Activated CD8-positive, alpha-beta T cell treated with anti-CD3 and anti-CD28 coated beads, Interleukin-2, amount 10 ng/mL, durations not matched to agents 7 days and 5 days (primary cell): ENCODE measurements around the gene TMEM52. TPM values are rescaled to one million over a fixed set of nuclear protein-coding genes. Genes with fewer than 3 reads are reported as not detected.
A peak's percentile ranks its signal among the peaks of the same experiment; 100 is the strongest.
"Not testable (repeated sequence)": the region's sequence is repeated elsewhere in the genome, so short reads cannot be mapped to it uniquely, and the experiment has no call there.

Experiments
- ATAC-seq: fragments of 150-1000 bp; cut with Tn5 transposase; one replicate; pipeline ENCODE4 v1.10.0; 2021; ENCODE audit warnings: moderate library complexity
- CTCF ChIA-PET: fragments of 350-600 bp; sonication (Branson Sonifier 250); formaldehyde crosslinking; loops from one replicate; lab custom pipeline; 2021; ENCODE audit warnings: antibody characterized with exemption; lab: Charles Lee
- POLR2A ChIA-PET: fragments of 350-600 bp; sonication (Branson Sonifier 250); formaldehyde crosslinking; loops from one replicate; lab custom pipeline; 2021; ENCODE audit warnings: antibody characterized with exemption; lab: Charles Lee
- DNase-seq: peaks from one replicate; pipeline ENCODE4 v3.0.0-alpha.2; 2020
- H3K27ac Mint-ChIP-seq: one replicate; pipeline ENCODE4 v1.8.0; 2021; ENCODE audit warnings: mild to moderate bottlenecking, mixed read lengths
- H3K27me3 Mint-ChIP-seq: one replicate; pipeline ENCODE4 v1.8.0; 2021; ENCODE audit warnings: low read depth, mixed read lengths
- H3K36me3 Mint-ChIP-seq: one replicate; pipeline ENCODE4 v1.8.0; 2021; ENCODE audit warnings: low read depth, mixed read lengths
- H3K4me1 Mint-ChIP-seq: one replicate; pipeline ENCODE4 v1.8.0; 2021; ENCODE audit warnings: low read depth, mixed read lengths
- H3K4me3 Mint-ChIP-seq: one replicate; pipeline ENCODE4 v1.8.0; 2021; ENCODE audit warnings: mild to moderate bottlenecking, mixed read lengths
- H3K9me3 Mint-ChIP-seq: one replicate; pipeline ENCODE4 v1.8.0; 2022; ENCODE audit warnings: mixed read lengths; ENCODE audit not compliant: insufficient read depth
- total RNA-seq, 2 experiments: library from RNA; stranded (reverse); gene quantifications; one replicate each; pipeline ENCODE4 v1.2.3, GENCODE V29; 2021

TMEM52 gene
- total RNA-seq, 2 experiments from 2014 or later = 0.70 TPM; not detected in 1

DNA sequence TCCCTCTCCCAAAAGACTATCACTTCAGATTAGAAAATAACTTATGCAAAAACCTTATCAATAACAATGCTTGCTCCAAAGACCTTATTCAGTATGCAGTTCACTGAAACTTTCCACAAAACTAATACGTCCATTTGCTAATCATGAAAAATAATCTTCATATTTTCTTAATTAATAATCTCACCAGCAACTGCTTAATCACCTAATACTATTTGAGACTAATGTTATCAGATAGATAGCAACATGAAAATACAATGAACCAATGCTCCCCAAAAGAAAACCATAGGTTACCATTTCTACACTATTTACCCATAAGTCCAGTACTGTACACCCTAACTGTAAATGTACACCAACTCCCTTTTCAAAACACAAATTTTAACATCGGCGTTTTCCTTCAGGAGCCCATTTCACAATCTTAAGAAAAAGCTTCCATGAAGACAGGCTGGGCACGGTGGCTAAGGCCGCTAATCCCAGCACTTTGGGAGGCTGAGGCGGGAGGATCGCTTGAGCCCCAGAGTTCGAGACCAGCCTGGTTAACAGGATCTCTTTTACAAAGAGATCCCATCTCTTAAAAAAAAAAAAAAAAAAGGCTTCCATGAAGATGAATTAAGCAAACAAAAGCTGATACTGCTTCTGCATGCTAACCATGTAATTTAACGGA lies 29.9 kb downstream of the TMEM52 start:
- POLR2A ChIA-PET = interaction anchor here (0.8 to 2.2 kb wide), 2 partner anchors 20 to 24 kb away, joined by 3 to 7 read pairs; no protein-coding TSS in a partner anchor
- H3K36me3 Mint-ChIP-seq = peaks cover 24% of the 10 kb centered on the region
- ATAC-seq (no peak), DNase-seq (peak; percentile 19)
- no peaks in the 10 kb centered on the region for H3K9me3 Mint-ChIP-seq
- no peaks in the 10 kb centered on the region for H3K27me3 Mint-ChIP-seq
- peak overlapping the region; percentile 85 for H3K4me3 Mint-ChIP-seq
- CTCF ChIA-PET = interaction anchor here (0.7 to 3.3 kb wide), 3 partner anchors 12 to 20 kb away, joined by 3 to 17 read pairs (median 4); no protein-coding TSS in a partner anchor
- H3K4me1 Mint-ChIP-seq = peaks cover 43% of the 10 kb centered on the region
- peak overlapping the region; percentile 87 for H3K27ac Mint-ChIP-seq

DNA sequence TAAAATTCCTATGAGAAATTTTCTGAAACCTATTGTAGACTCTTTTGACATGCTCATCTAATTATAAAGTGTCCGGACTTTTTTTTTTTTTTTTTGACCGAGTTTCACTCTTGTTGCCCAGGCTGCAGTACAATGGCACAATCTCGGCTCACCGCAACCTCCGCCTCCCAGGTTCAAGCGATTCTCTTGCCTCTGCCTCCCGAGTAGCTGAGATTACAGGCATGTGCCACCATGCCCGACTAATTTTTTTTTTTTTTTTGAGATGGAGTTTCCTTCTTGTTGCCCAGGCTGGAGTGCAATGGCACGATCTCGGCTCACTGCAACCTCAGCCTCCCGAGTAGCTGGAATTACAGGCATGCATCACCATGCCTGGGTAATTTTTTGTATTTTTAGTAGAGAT lies 35.2 kb downstream of the TMEM52 start:
- Mint-ChIP-seq H3K4me1 (peaks cover 56% of the 10 kb centered on the region), H3K36me3 (peaks cover 38% of the 10 kb centered on the region)
- DNase-seq, H3K9me3 Mint-ChIP-seq, H3K27me3 Mint-ChIP-seq, H3K27ac Mint-ChIP-seq, ATAC-seq, H3K4me3 Mint-ChIP-seq: not testable (repeated sequence)
- ChIA-PET POLR2A (interaction anchor here (0.9 kb wide), 1 partner anchor 15 kb away, joined by 3 read pairs; no protein-coding TSS in a partner anchor), CTCF (interaction anchor here (1.1 to 3.0 kb wide), 3 partner anchors 9 to 25 kb away, joined by 3 to 9 read pairs (median 5); no protein-coding TSS in a partner anchor)

DNA sequence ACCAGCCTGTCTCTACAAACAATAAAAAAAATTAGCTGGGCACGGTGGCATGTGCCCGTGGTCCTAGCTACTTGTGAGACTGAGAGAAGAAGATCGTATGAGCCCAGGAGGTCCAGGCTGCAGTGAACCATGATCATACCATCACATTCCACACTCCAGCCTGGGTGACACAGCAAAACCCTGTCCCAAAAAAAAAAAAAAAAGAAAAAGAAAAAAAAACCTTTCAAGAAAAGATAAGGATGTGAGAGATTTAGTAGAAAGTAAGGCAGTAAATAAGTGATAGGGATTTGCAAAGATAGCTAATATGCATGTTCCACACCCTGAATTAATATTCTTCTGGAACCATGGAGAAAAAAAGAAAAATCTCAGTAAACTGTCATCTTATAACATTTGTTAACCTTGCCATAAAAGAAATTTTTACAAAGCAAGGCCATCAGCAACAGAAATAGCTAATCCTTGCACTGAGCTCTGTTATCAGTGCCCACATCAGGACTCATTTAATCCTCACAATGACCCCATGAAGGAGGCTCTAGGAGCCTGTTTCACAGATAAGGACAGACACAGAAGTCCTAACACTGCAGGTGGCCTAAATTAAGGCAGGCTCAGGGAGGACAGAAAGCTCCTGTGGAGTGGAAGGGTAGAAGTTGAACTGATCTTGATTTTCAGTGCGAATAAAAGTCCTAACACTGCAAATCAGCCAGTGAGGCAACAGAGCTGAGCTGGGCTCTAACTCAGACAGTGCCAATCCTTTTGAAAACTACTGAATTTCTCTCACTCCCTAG lies 35.8 kb downstream of the TMEM52 start:
- POLR2A ChIA-PET = interaction anchor here (0.9 to 1.5 kb wide), 2 partner anchors 14 to 26 kb away, joined by 3 read pairs; no protein-coding TSS in a partner anchor
- Mint-ChIP-seq H3K9me3 (no peaks in the 10 kb centered on the region), H3K27ac (peak overlapping the region; percentile 30), H3K36me3 (peaks cover 42% of the 10 kb centered on the region), H3K4me1 (peaks cover 56% of the 10 kb centered on the region), H3K4me3 (no peak overlapping the region), H3K27me3 (no peaks in the 10 kb centered on the region)
- CTCF ChIA-PET = interaction anchor here (1.1 to 3.0 kb wide), 3 partner anchors 8 to 26 kb away, joined by 3 to 9 read pairs (median 5); no protein-coding TSS in a partner anchor
- ATAC-seq (peak; percentile 32), DNase-seq (no peak)

DNA sequence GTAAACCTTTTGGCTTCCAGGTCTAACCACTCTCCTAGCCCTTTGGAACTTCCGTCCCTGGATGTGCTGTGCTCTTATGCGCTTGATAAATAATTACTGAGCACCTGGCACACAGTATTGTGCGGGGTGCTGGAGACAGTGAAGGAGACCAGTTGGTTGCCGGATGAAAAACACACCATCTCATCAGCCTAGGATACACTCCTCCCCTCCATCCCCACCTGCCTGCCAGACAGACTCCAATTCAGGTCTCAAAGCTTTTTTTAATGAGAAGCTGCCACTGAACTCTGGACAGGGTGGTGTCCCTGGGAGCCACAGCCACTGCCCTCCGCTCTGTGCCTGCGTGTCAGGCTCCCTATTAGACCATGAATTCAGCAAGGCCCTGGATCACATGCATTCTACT lies 37.4 kb downstream of the TMEM52 start:
- ChIA-PET CTCF (interaction anchor here (3.0 kb wide), 1 partner anchor 27 kb away, joined by 9 read pairs; no protein-coding TSS in a partner anchor), POLR2A (interaction anchor here (1.2 to 1.5 kb wide), 3 partner anchors 10 to 28 kb away, joined by 3 to 4 read pairs (median 3); no protein-coding TSS in a partner anchor)
- no peak overlapping the region for H3K27ac Mint-ChIP-seq
- DNase-seq (no peak), ATAC-seq (no peak)
- peaks cover 39% of the 10 kb centered on the region for H3K36me3 Mint-ChIP-seq
- H3K9me3 Mint-ChIP-seq = no peaks in the 10 kb centered on the region
- no peak overlapping the region for H3K4me3 Mint-ChIP-seq
- peaks cover 51% of the 10 kb centered on the region for H3K4me1 Mint-ChIP-seq
- no peaks in the 10 kb centered on the region for H3K27me3 Mint-ChIP-seq

DNA sequence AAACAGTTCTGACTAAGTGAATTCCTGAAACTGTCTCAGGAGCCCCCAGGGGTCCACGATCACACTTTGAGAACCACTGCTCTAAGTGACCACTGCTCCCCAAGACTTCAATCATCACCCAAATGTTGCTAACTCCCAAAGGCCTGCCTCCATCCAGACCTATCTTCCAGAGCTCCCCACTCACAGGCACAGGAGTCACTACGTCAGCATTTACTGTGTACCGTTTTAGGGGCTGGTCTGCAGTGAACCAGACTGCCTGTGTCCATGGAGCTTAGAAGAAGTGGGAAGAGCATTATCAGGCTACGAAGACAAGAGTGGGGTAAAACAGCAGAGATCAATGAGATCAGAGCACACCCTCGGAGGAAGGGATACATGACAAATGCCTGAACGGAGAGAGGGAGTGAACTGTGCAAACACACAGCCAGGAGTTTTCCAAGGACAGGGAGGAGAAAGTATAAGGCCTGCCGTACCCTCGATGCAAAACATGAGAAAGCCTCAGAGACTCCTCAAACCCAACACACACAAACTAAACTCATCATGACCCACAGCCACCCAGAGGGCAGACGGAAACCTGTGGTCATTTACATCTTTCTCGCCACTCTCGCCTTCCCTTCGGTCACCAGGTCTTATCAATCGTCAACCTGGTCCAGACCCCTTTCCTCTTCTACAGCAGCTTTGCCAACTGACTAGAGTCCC lies 38.3 kb downstream of the TMEM52 start:
- DNase-seq (no peak), ATAC-seq (no peak)
- H3K27me3 Mint-ChIP-seq = no peaks in the 10 kb centered on the region
- peak overlapping the region; percentile 58 for H3K27ac Mint-ChIP-seq
- H3K36me3 Mint-ChIP-seq = peaks cover 44% of the 10 kb centered on the region
- peaks cover 56% of the 10 kb centered on the region for H3K4me1 Mint-ChIP-seq
- ChIA-PET CTCF (no interaction called here), POLR2A (interaction anchor here (1.5 kb wide), 1 partner anchor 19 kb away, joined by 3 read pairs; no protein-coding TSS in a partner anchor)
- no peaks in the 10 kb centered on the region for H3K9me3 Mint-ChIP-seq
- no peak overlapping the region for H3K4me3 Mint-ChIP-seq

DNA sequence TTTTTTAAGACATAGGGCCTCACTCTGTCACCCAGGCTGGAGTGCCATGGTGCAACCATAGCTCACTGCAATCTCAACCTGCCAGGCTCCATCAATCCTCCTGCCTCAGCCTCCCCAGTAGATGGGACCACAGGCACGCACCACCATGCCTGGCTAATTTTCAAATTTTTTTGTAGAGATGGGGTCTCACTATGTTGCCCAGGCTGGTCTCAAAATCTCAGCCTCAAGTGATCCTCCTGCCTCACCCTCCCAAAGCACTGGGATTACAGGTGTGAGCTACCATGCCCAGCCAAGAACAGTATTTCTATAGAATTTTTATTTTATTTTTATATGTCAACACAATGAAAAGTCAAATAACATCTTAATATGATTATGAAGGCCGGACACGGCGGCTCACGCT lies 39.1 kb downstream of the TMEM52 start:
- no peak for DNase-seq
- ATAC-seq = no peak
- no peak overlapping the region for H3K27ac Mint-ChIP-seq
- CTCF ChIA-PET = no interaction called here
- H3K36me3 Mint-ChIP-seq = peaks cover 52% of the 10 kb centered on the region
- H3K27me3 Mint-ChIP-seq = no peaks in the 10 kb centered on the region
- POLR2A ChIA-PET = interaction anchor here (1.5 kb wide), 1 partner anchor 20 kb away, joined by 3 read pairs; no protein-coding TSS in a partner anchor
- H3K4me1 Mint-ChIP-seq = peaks cover 61% of the 10 kb centered on the region
- no peak overlapping the region for H3K4me3 Mint-ChIP-seq
- H3K9me3 Mint-ChIP-seq = no peaks in the 10 kb centered on the region

DNA sequence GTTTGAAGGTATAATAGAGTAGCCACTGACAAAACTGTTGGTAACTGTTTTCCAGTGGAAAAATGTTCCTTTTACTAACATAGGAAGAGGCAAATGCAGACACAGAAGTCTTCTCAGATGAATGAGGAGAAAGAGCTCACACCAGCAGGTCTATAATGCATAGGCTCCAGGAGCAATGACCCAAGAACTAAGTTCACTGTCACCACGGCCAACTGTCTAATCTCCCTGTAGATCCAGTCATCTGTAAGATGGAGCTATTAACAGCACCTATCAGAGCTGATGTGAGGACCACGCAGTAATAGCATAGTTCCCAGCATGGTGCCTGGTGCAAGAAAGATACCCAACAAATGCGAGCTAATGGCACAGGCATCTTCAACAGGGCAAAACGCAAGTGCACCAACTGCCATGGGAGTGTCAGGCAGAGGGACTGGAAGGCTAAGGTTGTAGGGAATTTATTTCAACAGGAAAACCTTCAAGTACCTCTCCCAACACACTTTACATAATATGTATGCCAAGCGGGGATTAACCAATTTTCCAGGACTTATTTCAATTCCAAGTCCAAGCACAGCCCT lies 41.1 kb downstream of the TMEM52 start:
- Mint-ChIP-seq H3K36me3 (peaks cover 61% of the 10 kb centered on the region), H3K9me3 (no peaks in the 10 kb centered on the region), H3K27ac (no peak overlapping the region), H3K4me1 (peaks cover 57% of the 10 kb centered on the region), H3K4me3 (no peak overlapping the region), H3K27me3 (no peaks in the 10 kb centered on the region)
- ChIA-PET POLR2A (interaction anchor here (0.6 to 1.2 kb wide), 2 partner anchors 9 to 334 kb away, joined by 4 to 5 read pairs; no protein-coding TSS in a partner anchor), CTCF (interaction anchor here (0.6 kb wide), 1 partner anchor 30 kb away, joined by 3 read pairs; no protein-coding TSS in a partner anchor)
- DNase-seq = no peak
- ATAC-seq = no peak

DNA sequence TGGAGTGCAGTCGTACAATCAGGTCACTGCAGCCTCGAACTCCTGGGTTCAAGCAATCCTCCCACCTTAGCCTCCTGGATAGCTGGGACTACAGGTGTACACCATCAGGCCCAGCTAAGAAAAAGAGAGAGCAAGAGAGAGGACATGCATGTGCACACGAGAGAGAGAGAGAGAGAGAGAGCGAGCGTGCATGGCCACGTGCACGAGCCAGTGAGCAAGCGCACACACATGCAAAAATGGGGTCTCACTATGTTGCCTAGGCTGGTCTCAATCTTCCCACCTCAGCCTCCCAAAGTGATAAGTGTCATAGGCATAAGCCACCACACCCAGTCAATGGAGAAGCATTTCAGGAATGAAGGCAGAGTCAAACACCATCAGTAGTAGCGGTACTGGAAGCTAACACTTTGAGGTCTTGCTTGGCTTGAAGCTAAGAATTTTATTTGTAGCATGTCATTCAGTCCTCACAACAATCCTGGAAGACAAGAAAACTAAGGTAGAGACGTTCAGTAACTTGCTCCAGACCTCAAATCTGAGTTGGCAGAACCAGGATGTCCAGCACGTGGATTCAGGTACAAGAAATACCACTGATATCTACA lies 42.6 kb downstream of the TMEM52 start:
- ChIA-PET CTCF (interaction anchor here (0.7 kb wide), 1 partner anchor 33 kb away, joined by 3 read pairs; no protein-coding TSS in a partner anchor), POLR2A (interaction anchor here (1.3 kb wide), 1 partner anchor 32 kb away, joined by 5 read pairs; no protein-coding TSS in a partner anchor)
- Mint-ChIP-seq H3K27ac (peak overlapping the region; percentile 63), H3K9me3 (no peaks in the 10 kb centered on the region), H3K4me3 (no peak overlapping the region), H3K4me1 (peaks cover 61% of the 10 kb centered on the region), H3K36me3 (peaks cover 68% of the 10 kb centered on the region), H3K27me3 (no peaks in the 10 kb centered on the region)
- ATAC-seq (no peak), DNase-seq (no peak)

DNA sequence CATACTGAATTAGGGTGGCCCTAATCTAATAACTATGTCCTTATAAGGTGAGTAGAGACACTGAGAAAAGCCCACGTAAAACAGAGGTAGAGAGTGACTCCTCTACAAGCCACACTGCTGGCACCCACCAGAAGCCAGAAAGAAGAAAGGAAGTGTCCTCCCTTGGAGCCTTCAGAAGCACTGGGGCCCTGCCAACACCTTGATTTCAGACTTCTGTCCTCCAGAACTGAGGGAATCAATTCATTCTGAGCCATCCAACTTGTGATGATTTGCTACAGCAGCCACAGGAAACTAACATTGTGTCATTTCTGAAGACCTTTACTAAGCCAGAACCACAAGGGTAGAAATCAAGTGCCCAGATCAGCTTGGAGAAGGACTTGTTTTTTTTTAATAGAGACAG lies 43.1 kb downstream of the TMEM52 start:
- ChIA-PET CTCF (interaction anchor here (0.7 to 1.6 kb wide), 2 partner anchors 8 to 33 kb away, joined by 3 read pairs; no protein-coding TSS in a partner anchor), POLR2A (interaction anchor here (1.3 kb wide), 1 partner anchor 33 kb away, joined by 5 read pairs; no protein-coding TSS in a partner anchor)
- Mint-ChIP-seq H3K4me3 (no peak overlapping the region), H3K36me3 (peaks cover 70% of the 10 kb centered on the region), H3K27me3 (no peaks in the 10 kb centered on the region), H3K9me3 (no peaks in the 10 kb centered on the region), H3K27ac (peak overlapping the region; percentile 63), H3K4me1 (peaks cover 58% of the 10 kb centered on the region)
- DNase-seq (no peak), ATAC-seq (peak; percentile 40)

DNA sequence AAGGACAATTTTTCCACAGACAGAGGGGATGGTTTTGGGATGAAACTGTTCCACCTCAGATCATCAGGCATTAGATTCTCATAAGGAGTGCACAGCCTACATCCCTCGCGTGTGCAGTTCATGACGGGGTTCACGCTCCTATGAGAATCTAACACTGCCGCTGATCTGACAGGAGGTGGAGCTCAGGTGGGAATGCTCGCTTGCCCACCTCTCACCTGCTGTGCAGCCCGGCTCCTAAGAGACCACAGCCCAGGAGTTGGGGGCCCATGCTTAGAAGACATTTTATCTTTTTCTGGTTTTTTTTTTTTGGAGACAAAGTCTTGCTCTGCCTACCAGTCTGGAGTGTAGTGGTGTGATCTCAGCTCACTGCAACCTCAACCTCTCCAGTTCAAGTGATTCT lies 44.2 kb downstream of the TMEM52 start:
- POLR2A ChIA-PET = interaction anchor here (1.3 to 1.5 kb wide), 2 partner anchors 11 to 34 kb away, joined by 4 to 5 read pairs; no protein-coding TSS in a partner anchor
- H3K27me3 Mint-ChIP-seq = no peaks in the 10 kb centered on the region
- no peak for DNase-seq
- H3K27ac Mint-ChIP-seq = peak overlapping the region; percentile 63
- CTCF ChIA-PET = interaction anchor here (1.6 kb wide), 1 partner anchor 9 kb away, joined by 3 read pairs; no protein-coding TSS in a partner anchor
- no peak for ATAC-seq
- H3K9me3 Mint-ChIP-seq = no peaks in the 10 kb centered on the region
- peaks cover 55% of the 10 kb centered on the region for H3K4me1 Mint-ChIP-seq
- peaks cover 69% of the 10 kb centered on the region for H3K36me3 Mint-ChIP-seq
- no peak overlapping the region for H3K4me3 Mint-ChIP-seq
